Ramos (cell line): ENCODE data around the gene CLDN8.

Experiments used
- in situ Hi-C: fragments of 300-500 bp; cut with MboI; formaldehyde crosslinking; loops from one replicate; pipeline ENCODE4 v1.14.3; 2022; ENCODE audit warnings: low sequenced_read_pairs; ENCODE audit not compliant: unreplicated experiment

CLDN8 gene

DNA sequence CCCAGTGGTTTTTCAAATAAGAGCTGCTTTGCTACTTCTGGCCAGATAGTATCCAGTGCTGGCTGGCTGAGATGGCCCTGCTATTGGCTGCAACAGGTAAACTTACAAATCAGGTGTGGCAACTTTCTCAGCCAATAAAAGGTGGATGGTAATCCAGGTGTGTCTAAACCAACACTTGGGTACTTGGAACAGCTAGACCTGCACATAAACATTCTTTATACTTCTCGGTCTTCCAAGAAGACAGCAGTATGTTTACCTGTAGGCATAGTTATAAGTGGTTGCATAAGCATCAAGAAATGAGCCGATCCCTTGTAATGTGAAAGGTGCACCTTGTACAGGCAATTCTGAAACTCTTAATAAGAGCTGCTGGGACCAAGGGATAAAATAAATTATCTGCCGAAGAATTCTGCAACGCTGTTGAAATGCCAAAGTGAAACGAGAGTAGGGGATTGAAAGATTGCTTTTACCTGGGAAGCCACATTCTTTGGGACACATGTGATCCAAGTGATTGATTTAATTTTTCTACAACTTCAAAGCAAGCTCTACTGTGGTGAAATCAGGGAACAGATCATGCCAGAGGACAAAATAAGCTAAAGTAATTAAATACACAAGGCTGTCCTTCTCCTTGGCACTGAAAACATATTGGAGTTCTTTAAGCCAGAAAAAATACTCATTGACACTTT lies at the start of gene CLDN8:
CLDN8 (minus strand) TSS at position 57 of the 683 bp plus-strand sequence. CDS start 172 bp downstream, outside the sequence.
- in situ Hi-C loops = no loop called here

DNA sequence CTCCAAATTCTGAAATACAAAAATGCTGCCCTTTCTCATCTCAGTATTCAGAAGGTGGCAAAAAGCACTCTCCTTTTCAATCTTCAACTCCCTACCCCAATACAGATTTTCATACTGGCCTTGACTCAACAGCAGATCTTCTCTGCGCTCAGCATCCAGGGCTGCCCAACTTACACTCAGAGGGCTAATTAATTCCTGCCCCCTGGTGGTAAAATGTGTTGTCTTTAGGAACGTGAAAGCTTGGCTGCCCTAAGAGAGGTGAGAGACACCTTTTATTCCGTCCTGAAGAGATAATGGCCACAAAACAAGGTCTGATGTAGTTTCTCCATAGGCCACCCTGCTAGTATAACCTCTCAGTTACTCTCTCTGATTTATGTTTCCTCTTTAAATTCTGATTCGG lies 41.9 kb upstream of the CLDN8 start:
- in situ Hi-C loops = no loop called here

DNA sequence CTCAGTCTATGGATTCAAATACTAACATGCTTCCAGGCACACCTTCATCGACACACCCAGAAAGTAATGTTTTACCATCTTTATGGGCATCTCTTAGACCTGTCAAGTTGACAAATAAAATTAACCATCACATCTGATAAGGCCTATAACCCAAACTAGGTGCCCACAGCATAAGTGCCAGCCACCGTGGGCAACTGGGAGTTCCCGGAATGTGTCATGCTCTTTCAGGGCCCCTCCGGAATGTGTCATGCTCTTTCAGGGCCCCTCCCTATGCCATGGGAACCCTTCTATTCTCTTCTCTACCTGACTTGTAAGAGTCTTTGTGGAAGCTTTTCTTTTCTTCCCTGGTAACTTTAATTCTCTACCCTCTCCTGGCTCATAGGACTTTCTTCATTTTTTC lies 40.2 kb upstream of the CLDN8 start:
- in situ Hi-C loops = no loop called here

DNA sequence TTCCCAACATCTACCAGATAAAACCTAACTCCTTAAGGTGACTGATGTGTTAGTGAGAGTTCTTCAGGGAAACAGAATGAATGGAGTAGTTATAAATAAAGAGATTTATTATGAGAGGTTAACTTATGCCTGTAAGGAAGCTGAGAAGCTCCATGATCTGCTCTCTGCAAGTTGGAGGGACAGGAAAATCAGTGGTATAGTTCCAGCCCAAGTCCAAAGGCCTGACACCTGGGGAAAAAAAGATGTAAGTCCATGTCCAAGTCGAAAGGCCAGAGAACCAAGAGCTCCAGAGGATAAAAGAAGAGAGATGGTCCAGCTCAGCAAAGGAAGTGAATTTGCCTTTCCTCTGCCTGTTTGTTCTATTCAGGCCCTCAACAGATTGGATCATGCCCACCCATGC lies 39.8 kb upstream of the CLDN8 start:
- in situ Hi-C loops = no loop called here

DNA sequence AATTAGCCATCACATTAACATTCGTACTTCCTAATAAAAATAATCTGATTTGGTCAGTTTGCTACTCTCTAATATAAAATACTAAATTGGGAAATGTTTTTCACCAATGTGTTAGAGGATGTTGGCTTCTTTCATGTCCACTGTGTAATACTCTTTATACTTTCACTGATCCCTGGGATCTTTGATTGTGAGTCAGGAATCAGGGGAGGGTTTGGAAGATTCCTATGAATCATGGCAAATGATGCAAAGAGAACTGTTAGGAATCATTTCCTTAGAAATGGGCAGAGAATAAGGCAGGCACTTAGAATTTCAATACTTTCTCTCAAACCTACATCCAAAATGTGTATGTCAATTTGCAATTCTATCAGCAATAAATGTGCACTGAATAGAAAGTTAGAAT lies 35.9 kb upstream of the CLDN8 start:
- in situ Hi-C loops = no loop called here

DNA sequence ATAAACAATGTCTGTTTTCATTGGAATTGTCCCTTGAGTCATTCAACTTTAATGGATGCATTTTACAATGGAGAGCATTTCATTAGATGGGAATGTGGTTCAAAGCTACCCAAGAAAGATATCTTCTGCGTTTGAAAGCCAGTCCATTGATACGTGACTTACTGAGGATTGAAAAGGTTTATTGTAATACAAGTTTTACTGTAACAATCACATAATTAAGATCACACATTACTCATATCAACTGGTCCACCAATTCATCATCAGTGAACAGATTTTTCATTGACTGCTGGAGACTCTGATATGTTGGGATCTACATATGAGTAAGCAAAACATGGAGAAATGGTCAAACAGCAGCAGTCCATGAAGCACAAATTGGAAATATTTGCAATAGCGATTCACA lies 34.0 kb upstream of the CLDN8 start:
- in situ Hi-C loops = no loop called here

DNA sequence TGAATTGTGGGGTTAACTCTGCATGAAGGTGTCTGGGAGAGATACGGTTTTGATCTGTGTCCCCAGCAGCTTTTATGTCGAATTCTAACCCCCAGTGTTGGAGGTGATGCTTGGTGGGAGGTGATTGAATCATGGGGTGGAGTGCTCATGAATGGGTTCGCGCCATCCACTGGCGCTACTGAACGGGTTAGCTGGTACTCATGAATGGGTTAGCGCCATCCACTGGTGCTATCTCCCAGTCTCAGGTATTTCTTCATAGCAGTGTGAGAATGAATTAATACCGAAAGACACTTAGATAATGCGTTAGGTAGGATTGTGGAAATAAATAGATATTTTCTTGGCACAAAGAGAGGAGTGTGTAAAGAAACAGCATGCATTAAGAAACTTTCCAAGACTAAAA lies 32.9 kb upstream of the CLDN8 start:
- in situ Hi-C loops = no loop called here

DNA sequence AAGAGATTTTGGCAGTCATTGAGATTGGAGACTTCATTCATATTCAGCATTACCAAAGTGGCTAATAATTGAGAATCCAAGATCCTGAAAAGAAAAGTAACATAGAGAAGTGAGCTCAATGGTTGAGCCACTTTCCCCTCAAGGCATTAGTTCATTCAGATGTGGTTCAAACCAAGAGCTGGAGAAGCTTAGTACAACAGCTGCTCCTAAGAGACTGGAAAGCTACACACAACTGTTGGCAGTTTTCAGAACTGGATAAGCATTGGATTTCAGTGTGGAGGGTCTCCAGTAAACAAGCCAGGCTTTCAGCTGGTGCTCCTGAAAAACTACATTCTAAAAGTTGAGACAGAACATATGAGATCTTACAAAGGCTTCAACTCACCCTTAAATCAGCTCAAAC lies 29.2 kb upstream of the CLDN8 start:
- in situ Hi-C loops = no loop called here

DNA sequence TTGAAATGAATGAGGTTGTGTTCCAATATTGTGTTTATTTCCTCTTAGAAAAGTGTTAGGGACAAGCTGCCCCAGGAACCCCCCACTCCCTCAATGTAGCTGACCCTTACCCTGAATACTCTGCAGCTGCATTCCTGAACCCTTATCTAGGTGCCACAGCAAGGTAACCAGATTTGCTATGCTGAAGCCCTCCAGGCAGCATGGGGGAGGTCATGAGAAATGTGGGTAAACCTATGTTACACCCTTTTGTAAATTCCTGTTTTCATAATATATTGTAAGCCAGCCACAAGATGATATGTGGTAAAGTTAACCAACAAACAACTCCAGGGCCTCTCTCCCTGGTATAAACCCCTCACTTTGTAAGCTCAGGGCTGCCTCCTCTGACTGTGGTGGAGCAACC lies 27.8 kb upstream of the CLDN8 start:
- in situ Hi-C loops = no loop called here

DNA sequence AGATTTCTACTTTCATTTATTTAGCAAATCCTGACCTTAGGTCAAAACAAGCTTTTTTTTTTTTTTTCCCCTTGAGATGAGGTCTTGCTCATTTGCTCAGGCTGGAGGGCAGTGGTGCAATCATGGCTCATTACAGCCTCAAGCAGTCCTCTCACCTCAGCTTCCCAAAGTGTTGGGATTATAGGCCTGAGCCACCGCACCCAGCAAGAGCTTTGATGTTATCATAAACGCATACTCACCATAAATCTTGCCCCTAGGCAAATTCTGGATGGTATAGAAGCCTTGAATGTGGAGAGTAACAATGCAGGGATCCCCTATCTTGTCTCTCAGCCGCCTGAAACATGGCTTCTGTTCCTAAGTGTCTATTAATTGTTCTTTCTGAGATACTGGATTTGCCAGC lies 24.8 kb upstream of the CLDN8 start:
- in situ Hi-C loops = no loop called here

DNA sequence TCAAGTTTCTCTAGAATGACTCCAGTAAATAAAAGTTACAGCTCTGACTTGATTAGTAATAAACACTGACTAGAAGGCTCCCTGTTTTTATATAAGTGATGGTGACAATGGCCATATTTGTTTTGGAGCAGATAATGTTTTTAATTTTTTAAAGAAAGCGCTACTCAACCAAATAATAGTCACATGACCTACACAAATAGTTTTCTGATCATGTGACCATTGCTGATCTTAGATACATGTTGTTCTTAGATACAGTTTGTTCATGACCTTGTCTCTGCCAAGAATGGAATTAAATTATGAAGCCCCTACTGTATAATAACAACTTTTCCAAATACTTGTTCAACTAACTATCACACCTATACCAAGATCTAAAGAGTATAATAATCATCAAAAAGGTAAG lies 22.3 kb upstream of the CLDN8 start:
- in situ Hi-C loops = no loop called here

DNA sequence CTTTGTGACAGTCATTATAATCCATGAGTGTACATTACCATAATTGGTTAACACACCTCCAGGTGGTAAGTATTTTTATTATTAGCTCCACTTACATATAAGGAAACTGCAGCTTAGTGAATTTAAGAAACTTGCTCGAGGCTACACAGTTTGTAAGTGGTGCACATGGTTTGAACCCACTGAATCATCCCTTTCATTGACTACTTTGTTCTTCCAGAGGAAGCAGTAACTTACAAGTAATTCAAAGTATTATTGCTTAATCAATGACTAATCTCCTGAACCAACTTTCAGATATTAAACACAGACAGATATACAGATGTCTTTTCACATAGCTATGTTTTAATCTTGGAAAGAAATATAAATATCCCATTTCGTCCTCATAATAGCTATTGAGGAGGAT lies 18.7 kb upstream of the CLDN8 start:
- in situ Hi-C loops = no loop called here

DNA sequence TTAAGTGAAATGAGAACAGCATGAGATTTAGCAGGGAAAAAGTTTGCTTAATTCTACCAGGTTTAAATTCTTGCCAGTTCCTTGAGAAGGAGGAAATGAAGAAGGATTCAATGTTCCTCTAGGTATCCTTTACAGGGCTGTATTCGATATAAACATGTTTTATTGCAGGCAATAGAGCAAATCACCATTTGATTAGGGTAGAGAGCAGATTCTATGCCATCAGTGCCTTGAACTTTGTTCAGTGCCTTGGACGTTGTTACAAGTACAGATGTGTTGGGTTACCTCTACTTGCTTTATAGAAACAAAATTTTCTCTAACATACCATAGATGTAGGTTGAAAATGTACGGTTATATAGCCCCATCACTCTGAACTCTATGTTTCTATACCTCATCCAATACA lies 18.2 kb upstream of the CLDN8 start:
- in situ Hi-C loops = no loop called here

DNA sequence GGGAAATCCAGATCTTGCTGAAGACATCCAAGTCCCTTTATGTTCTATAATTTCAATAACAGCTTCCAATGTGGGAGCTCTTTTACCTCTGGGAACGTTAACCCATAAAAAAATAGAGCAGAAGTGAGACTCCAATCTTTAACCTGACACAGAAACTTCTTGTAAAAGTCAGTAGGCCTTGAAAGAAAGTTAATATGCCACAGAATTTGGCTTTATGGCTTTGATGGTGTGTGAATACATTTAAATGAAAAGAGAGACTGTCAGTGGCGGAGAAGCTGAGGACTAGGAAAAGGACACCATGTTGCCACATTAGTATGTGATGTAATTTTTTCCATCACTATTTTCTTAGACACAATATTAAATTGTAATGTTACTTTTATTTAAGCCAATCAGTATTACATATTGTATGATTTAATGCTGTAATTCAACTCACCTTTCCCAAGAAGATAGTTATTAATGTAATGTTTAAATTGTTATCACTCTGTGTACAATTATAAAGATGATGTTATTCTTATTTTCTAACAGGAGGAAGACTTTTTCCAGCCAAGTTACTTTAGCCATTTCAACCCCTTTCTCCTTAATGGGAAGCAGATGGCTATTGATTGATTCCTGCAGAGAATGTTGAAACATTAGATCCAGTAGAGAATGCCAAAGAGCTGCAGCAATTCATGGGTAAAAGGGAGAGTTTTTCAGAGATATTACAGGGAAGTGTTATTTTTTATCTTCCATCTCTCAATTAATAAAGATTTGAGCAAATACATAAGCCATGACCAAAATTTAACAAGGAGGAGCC lies 17.5 kb upstream of the CLDN8 start:
- in situ Hi-C loops = no loop called here

DNA sequence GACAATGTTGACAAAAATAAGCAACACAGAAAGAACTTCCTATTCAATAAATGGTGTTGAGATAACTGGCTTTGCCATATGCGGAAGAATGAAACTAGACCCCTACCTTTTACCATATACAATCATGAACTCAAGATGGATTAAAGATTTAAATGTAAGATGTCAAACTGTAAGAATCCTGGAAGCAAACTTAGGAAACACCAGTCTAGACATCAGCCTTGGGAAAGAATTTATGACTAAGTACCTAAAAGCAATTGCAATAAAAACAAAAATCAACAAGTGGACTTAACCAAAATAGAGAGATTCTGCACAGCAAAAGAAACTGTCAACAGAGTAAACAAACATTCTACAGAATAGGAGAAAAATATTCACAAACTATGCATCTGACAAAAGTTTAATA lies 16.1 kb upstream of the CLDN8 start:
- in situ Hi-C loops = no loop called here

DNA sequence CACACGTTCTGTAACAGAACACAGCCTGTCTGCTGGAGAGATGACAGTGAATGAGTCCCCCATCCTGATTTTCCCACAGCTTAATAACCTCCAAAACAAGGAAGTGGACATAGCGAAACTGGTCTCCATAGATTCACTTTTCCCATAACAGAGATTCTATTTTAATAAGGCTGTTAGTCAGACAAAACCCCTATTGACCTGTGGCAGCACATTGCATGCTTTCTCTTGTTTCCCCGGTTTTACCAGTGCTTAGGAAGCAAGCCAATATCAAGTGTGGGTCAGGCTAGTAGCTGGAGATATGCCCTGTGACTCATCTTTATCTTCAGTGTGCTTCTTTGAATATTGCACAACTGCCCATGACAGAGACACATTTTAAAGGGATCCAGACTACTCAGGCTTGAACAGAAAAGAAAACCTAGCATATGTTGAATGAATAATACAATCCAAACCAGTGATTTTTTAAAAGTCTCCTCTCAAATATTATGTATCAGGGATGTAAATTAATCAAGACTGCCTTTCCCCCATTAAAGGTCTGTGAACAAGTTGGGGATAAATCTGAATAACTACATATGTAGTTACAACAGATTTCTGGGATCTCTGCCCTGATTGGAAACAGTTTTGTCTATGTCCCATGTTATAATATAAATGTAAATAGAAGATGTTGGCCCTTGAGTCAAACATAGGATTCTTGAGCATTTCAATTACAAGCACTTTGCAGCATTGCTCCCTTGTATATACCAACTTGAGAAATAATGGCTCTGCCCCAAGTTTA lies 11.9 kb upstream of the CLDN8 start:
- in situ Hi-C loops = no loop called here

DNA sequence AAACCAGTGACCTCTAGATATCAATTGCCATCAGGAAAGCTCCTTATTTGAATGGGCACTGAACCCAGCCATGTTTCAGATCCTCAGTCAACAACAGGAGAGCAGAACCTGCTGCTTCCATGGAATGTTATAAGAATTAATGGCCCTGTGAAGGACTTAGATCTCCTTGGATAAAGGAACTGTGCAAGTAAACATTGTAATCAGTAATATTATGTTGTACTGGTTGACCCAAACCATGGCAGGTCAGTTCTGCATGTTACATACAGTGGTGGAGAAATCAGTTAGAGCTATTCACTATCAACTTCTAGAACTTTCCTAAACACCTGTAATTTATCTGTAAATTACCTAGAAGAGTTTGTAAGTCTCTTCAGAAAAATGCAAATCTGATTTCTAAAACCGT lies 11.2 kb upstream of the CLDN8 start:
- in situ Hi-C loops = no loop called here

DNA sequence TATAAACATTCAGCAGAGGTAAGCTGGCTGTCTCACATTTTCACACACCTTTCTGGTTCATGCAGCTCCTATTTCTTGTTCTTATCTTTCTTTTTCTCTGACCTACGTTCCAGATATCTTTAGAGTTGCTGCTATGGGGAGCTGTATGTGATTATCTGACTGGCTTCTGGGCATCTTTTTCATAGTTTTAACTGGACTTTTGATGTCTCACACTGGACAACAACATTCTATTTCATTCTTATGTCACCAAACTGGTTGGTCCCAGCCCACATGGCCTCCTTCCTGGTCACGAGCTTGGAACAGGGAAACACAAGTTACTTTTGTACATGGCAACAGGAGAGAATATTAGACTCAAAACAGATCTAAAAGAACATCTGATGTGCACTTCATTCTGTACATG lies 7.7 kb upstream of the CLDN8 start:
- in situ Hi-C loops = no loop called here

DNA sequence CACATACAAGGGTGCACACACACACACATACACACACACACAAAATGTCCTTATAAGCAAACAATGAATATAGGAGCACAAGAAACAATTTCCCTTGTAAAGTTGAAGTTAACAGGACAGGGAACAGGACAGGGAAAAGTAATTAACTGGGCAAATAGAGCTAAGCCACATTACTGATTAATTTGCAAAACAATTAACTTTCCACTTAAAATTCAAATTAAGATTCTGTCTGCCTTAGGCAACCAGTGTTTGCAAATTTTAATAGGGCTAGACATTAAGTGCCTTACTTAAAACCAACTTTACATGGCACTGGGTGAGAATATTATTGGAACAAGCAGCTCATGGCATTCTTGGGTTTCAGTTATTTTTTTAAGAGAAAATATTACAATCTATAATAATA lies 6.8 kb upstream of the CLDN8 start:
- in situ Hi-C loops = no loop called here

DNA sequence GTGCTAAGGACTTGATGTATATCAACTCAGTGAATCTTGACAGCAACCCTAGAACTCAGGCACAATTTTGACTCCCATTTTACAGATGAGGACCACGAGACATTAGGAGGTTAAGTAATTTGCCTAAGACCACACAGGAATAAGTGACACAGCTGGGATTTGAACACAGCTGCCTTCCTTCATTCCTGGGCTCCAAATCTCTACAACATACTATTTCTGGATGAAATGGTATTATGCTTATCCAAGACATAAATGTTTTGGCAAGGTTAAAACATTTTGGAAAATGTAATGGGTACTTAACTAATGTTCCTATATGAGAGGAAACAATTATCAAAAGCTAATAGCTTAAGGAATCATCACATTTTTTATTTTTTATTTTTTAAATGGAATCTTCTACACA lies 4.8 kb downstream of the CLDN8 start:
- in situ Hi-C loops = no loop called here

DNA sequence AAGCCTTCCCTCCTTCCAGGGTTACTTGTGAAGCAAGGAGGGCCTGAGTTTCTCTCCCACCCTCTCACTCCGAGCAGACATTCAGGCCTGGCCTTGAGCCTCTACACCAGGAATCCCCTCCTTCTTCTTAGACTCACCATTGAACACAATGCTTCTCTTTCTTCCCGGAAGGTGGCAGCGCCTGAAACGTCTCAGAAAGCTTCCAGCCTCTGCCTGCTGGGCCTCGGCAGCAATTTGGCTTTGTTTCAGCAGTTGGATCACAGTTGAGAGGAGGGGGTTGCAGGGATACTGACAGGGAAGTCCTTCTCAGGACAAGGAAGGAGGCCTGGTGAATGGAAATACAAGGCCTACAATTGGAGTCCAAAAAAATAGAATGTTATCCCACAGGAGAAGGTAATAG lies 6.3 kb downstream of the CLDN8 start:
- in situ Hi-C loops = no loop called here
